Keratinocyte (primary cell): ENCODE results near the gene KCNN2. TPM values are rescaled to one million over a fixed set of nuclear protein-coding genes. Genes with fewer than 3 reads are reported as not detected.

Experiments used
- DNase-seq: peaks from one replicate; pipeline ENCODE4 v3.0.0-alpha.2; 2011; ENCODE audit warnings: low read depth, missing footprints, low spot score
- FAIRE-seq: peaks from 2 replicates; lab custom pipeline; 2011; peaks lifted over from hg19 to GRCh38; lab: Jason Lieb, UNC
- H2AFZ ChIP-seq: 2 replicates; pipeline ENCODE4 v1.6.0; 2012; ENCODE audit warnings: low read length, control low read depth, inconsistent platforms; ENCODE audit not compliant: control insufficient read depth
- H3K27ac ChIP-seq: 2 replicates; pipeline ENCODE4 v1.5.1; 2011; ENCODE audit warnings: low read length; ENCODE audit not compliant: control insufficient read depth, insufficient read depth
- H3K27me3 ChIP-seq: 3 replicates; pipeline ENCODE4 v1.6.0; 2011; ENCODE audit warnings: low read length; ENCODE audit not compliant: control insufficient read depth, insufficient read depth; ENCODE audit errors: extremely low read depth
- H3K36me3 ChIP-seq, 2 experiments: 2 replicates in 1 of 2; 3 replicates in 1 of 2; pipeline ENCODE4 v1.5.1; 2011; ENCODE audit warnings: low read length in 2 of 2, mild to moderate bottlenecking in 1 of 2; ENCODE audit not compliant: control insufficient read depth in 2 of 2, insufficient read depth in 2 of 2; ENCODE audit errors: extremely low read depth in 1 of 2
- H3K4me1 ChIP-seq: 3 replicates; pipeline ENCODE4 v1.5.1; 2011; ENCODE audit warnings: low read length; ENCODE audit not compliant: control insufficient read depth, insufficient read depth; ENCODE audit errors: extremely low read depth
- H3K4me2 ChIP-seq: 3 replicates; pipeline ENCODE4 v1.6.0; 2011; ENCODE audit warnings: low read depth, low read length; ENCODE audit not compliant: control insufficient read depth, insufficient read depth; ENCODE audit errors: extremely low read depth
- H3K4me3 ChIP-seq, 3 experiments: fragments of 200-600 bp in 1 of 3; sonication (generic) in 1 of 3; 2 replicates in 2 of 3; 3 replicates in 1 of 3; pipeline ENCODE4 v1.5.1; 2011 to 2016; ENCODE audit warnings: low read length in 3 of 3, mild to moderate bottlenecking in 3 of 3, control low read depth in 2 of 3, inconsistent platforms in 1 of 3, low read depth in 1 of 3, mixed read lengths in 1 of 3, mixed run types in 1 of 3, moderate library complexity in 1 of 3; ENCODE audit not compliant: control insufficient read depth in 2 of 3, insufficient read depth in 2 of 3; ENCODE audit errors: extremely low read depth in 1 of 3
- H3K79me2 ChIP-seq: 2 replicates; pipeline ENCODE4 v1.6.0; 2012; ENCODE audit warnings: low read length; ENCODE audit not compliant: control insufficient read depth, insufficient read depth
- H3K9ac ChIP-seq: 3 replicates; pipeline ENCODE4 v1.6.0; 2011; ENCODE audit warnings: low read length; ENCODE audit not compliant: control insufficient read depth, insufficient read depth; ENCODE audit errors: extremely low read depth
- H3K9me1 ChIP-seq: 3 replicates; pipeline ENCODE4 v1.6.0; 2011; ENCODE audit warnings: low read length; ENCODE audit not compliant: control insufficient read depth, insufficient read depth; ENCODE audit errors: extremely low read depth
- H3K9me3 ChIP-seq: 2 replicates; pipeline ENCODE4 v1.5.1; 2012; ENCODE audit warnings: low read depth, low read length; ENCODE audit not compliant: control insufficient read depth
- H4K20me1 ChIP-seq: 3 replicates; pipeline ENCODE4 v1.6.0; 2011; ENCODE audit warnings: low read length; ENCODE audit not compliant: control insufficient read depth, insufficient read depth; ENCODE audit errors: extremely low read depth
- CTCF ChIP-seq, 3 experiments: IDR thresholded peaks in 1 of 3; conservative IDR thresholded peaks in 1 of 3; optimal IDR thresholded peaks in 1 of 3; 2 replicates in 2 of 3; 3 replicates in 1 of 3; pipeline versions ENCODE3 to v1.5.1; 2011; ENCODE audit warnings: low read length in 3 of 3, mild to moderate bottlenecking in 3 of 3, moderate library complexity in 2 of 3, control low read depth in 1 of 3, inconsistent platforms in 1 of 3; ENCODE audit not compliant: insufficient read depth in 2 of 3; ENCODE audit errors: extremely low read depth in 1 of 3
- EZH2 ChIP-seq: IDR thresholded peaks from one replicate; pipeline ENCODE4 v1.6.1; 2012; ENCODE audit warnings: inconsistent platforms, mild to moderate bottlenecking, low read length, moderate library complexity
- dilution Hi-C: fragments of 300-500 bp; cut with MboI; formaldehyde crosslinking; loops from one replicate; pipeline ENCODE4 v1.7.0; 2020; ENCODE audit warnings: low sequenced_read_pairs; ENCODE audit not compliant: extremely low pct_ligation_motif_present
- polyA plus RNA-seq, 5 experiments: library from polyadenylated mRNA; depleted of rRNA in 3 of 5; stranded (reverse) in 3 of 5; stranded (forward) in 1 of 5; unstranded in 1 of 5; fragments of >200 nt; gene quantifications; 1 replicate in 1 of 5; 2 replicates in 3 of 5; 3 replicates in 1 of 5; pipeline versions ENCODE4 v1.2.1 to v1.2.3, GENCODE V29; 2011 to 2012; ENCODE audit warnings: missing spikeins in 2 of 5, low read depth in 1 of 5, low replicate concordance in 1 of 5

Gene KCNN2
- polyA plus RNA-seq, 1 donor (not counting 4 experiments of a cell fraction or from before 2014, with no cell fraction given) = 0.09 TPM

GRCh38 chr5:114473541-114473940 lies 111.7 kb downstream of the KCNN2 start:
- Histone ChIP-seq H3K4me2 (no peak overlapping the region), H3K4me1 (no peaks in the 10 kb centered on the region), H2AFZ (no peak overlapping the region), H3K9me1 (no peaks in the 10 kb centered on the region), H3K27ac (no peak overlapping the region), H3K9me3 (no peaks in the 10 kb centered on the region), H3K4me3 (no peak overlapping the region), H3K9ac (no peak overlapping the region), H4K20me1 (no peaks in the 10 kb centered on the region), H3K79me2 (no peaks in the 10 kb centered on the region), H3K27me3 (no peaks in the 10 kb centered on the region), H3K36me3 (no peaks in the 10 kb centered on the region)
- dilution Hi-C loops = loop anchor here (25.0 kb wide), 1 partner anchor 386 kb away; no protein-coding TSS in a partner anchor
- DNase-seq (no peak), FAIRE-seq (no peak)
- TF ChIP-seq CTCF (optimal IDR thresholded peaks at IDR 0.05 in 1 of 3, IDR thresholded peaks at IDR 0.05 in 1 of 3, conservative IDR thresholded peaks at IDR 0.05 in 1 of 3; ENCODE audit: extremely low read depth in 1 of 3, insufficient read depth in 2 of 3, low read length in 3 of 3) (no peak), EZH2 (no peak)

GRCh38 chr5:114477816-114478334 lies 116.0 kb downstream of the KCNN2 start:
- Histone ChIP-seq H3K36me3 (no peaks in the 10 kb centered on the region), H3K27ac (no peak overlapping the region), H3K79me2 (no peaks in the 10 kb centered on the region), H3K27me3 (no peaks in the 10 kb centered on the region), H3K4me1 (no peaks in the 10 kb centered on the region), H3K4me2 (no peak overlapping the region), H3K9me3 (no peaks in the 10 kb centered on the region), H3K9ac (no peak overlapping the region), H3K4me3 (no peak overlapping the region), H4K20me1 (no peaks in the 10 kb centered on the region), H2AFZ (no peak overlapping the region), H3K9me1 (no peaks in the 10 kb centered on the region)
- no peak for DNase-seq
- dilution Hi-C loops = no loop called here
- no peak for FAIRE-seq
- TF ChIP-seq EZH2 (no peak), CTCF (optimal IDR thresholded peaks at IDR 0.05 in 1 of 3, IDR thresholded peaks at IDR 0.05 in 1 of 3, conservative IDR thresholded peaks at IDR 0.05 in 1 of 3; ENCODE audit: extremely low read depth in 1 of 3, insufficient read depth in 2 of 3, low read length in 3 of 3) (no peak)
